H1 (cell line): Measurements from ENCODE around the gene LIN37. TPM values are rescaled to one million over a fixed set of nuclear protein-coding genes. Genes with fewer than 3 reads are reported as not detected.

Experiments used
- CTCF ChIA-PET: fragments of 300-600 bp; sonication (Branson Sonifier 250); formaldehyde crosslinking; loops from one replicate; lab custom pipeline; 2021; ENCODE audit not compliant: partially characterized antibody; lab: Charles Lee
- POLR2A ChIA-PET: fragments of 300-600 bp; sonication (Branson Sonifier 250); formaldehyde crosslinking; loops from one replicate; lab custom pipeline; 2021; ENCODE audit warnings: inconsistent platforms; ENCODE audit not compliant: partially characterized antibody; lab: Charles Lee
- DNase-seq, 2 experiments: peaks; one replicate each; pipeline versions ENCODE4 v3.0.0 to v3.0.0-alpha.2; 2010 to 2022; ENCODE audit warnings: low spot score in 2 of 2, low read depth in 1 of 2, mixed read lengths in 1 of 2
- FAIRE-seq: peaks from 2 replicates; lab custom pipeline; 2011; peaks lifted over from hg19 to GRCh38; lab: Jason Lieb, UNC
- H2AFZ ChIP-seq: 2 replicates; pipeline ENCODE4 v1.8.1; 2012; ENCODE audit warnings: low read length, inconsistent platforms
- H2AK5ac ChIP-seq: 2 replicates; pipeline ENCODE4 v1.6.1; 2013; ENCODE audit warnings: low read depth, low read length
- H2BK120ac ChIP-seq: replicated peaks from 2 replicates; pipeline ENCODE3; 2013; ENCODE audit warnings: low read depth, low read length, inconsistent platforms
- H2BK12ac ChIP-seq: 2 replicates; pipeline ENCODE4 v1.6.1; 2013; ENCODE audit warnings: low read depth, low read length
- H2BK15ac ChIP-seq: 2 replicates; pipeline ENCODE4 v1.6.1; 2013; ENCODE audit warnings: low read length
- H2BK20ac ChIP-seq: 2 replicates; pipeline ENCODE4 v1.6.1; 2013; ENCODE audit warnings: low read length
- H2BK5ac ChIP-seq: 2 replicates; pipeline ENCODE4 v1.6.1; 2013; ENCODE audit warnings: low read depth, low read length
- H3K14ac ChIP-seq: 2 replicates; pipeline ENCODE4 v1.6.1; 2013; ENCODE audit warnings: inconsistent platforms; ENCODE audit not compliant: insufficient read length
- H3K18ac ChIP-seq: 2 replicates; pipeline ENCODE4 v1.6.1; 2013; ENCODE audit warnings: low read length; ENCODE audit errors: extremely low read depth
- H3K23ac ChIP-seq: 2 replicates; pipeline ENCODE4 v1.6.1; 2013; ENCODE audit warnings: inconsistent platforms; ENCODE audit not compliant: insufficient read length
- H3K23me2 ChIP-seq: 2 replicates; pipeline ENCODE4 v1.6.1; 2013; ENCODE audit warnings: low read depth, low read length
- H3K27ac ChIP-seq: 2 replicates; pipeline ENCODE4 v1.6.1; 2011; ENCODE audit warnings: low read depth, low read length, inconsistent platforms
- H3K27me3 ChIP-seq, 4 experiments: replicated peaks in 1 of 4; 1 replicate in 1 of 4; 2 replicates in 3 of 4; pipeline versions ENCODE4 v1.6.1 to v1.8.1; 2011 to 2013; ENCODE audit warnings: low read length in 3 of 4, mild to moderate bottlenecking in 3 of 4, inconsistent platforms in 2 of 4, mixed read lengths in 2 of 4, moderate library complexity in 1 of 4; ENCODE audit not compliant: control insufficient read depth in 3 of 4, insufficient read depth in 3 of 4; ENCODE audit errors: extremely low read depth in 1 of 4
- H3K36me3 ChIP-seq, 4 experiments: 2 replicates each; pipeline versions ENCODE4 v1.6.1 to v1.8.1; 2011 to 2013; ENCODE audit warnings: mild to moderate bottlenecking in 4 of 4, low read length in 3 of 4, moderate library complexity in 2 of 4, control low read depth in 1 of 4, inconsistent platforms in 1 of 4; ENCODE audit not compliant: insufficient read depth in 4 of 4, control insufficient read depth in 2 of 4
- H3K4ac ChIP-seq: replicated peaks from 2 replicates; pipeline ENCODE3; 2013; ENCODE audit warnings: low read length, low read depth, mixed read lengths, inconsistent platforms; ENCODE audit not compliant: insufficient read length
- H3K4me1 ChIP-seq, 4 experiments: replicated peaks in 1 of 4; 1 replicate in 1 of 4; 2 replicates in 3 of 4; pipeline versions ENCODE4 v1.6.1 to v1.8.1; 2011 to 2013; ENCODE audit warnings: low read length in 3 of 4, inconsistent platforms in 2 of 4, mixed read lengths in 1 of 4; ENCODE audit not compliant: insufficient read depth in 4 of 4, control insufficient read depth in 3 of 4
- H3K4me2 ChIP-seq, 2 experiments: 2 replicates each; pipeline versions ENCODE4 v1.6.1 to v1.8.1; 2011 to 2013; ENCODE audit warnings: low read depth in 2 of 2, low read length in 2 of 2, control low read depth in 1 of 2, inconsistent platforms in 1 of 2, mild to moderate bottlenecking in 1 of 2; ENCODE audit not compliant: insufficient read depth in 1 of 2
- H3K4me3 ChIP-seq, 4 experiments: fragments of 200-600, 300-600 bp in 1 of 4; sonication (generic), shearing (Covaris generic), sonication (Bioruptor Twin) in 1 of 4; 2 replicates each; pipeline versions ENCODE4 v1.5.1 to v1.8.1; 2011 to 2016; ENCODE audit warnings: low read length in 4 of 4, low read depth in 3 of 4, control low read depth in 2 of 4, inconsistent platforms in 2 of 4, mild to moderate bottlenecking in 2 of 4, mixed read lengths in 1 of 4, moderate library complexity in 1 of 4; ENCODE audit not compliant: insufficient read depth in 2 of 4; ENCODE audit errors: extremely low read depth in 1 of 4
- H3K56ac ChIP-seq: replicated peaks from 2 replicates; pipeline ENCODE3; 2013; ENCODE audit warnings: low read depth, mild to moderate bottlenecking, mixed read lengths, low read length, inconsistent platforms; ENCODE audit not compliant: insufficient read length
- H3K79me1 ChIP-seq: 2 replicates; pipeline ENCODE4 v1.6.1; 2013; ENCODE audit warnings: low read depth, low read length, control low read depth
- H3K79me2 ChIP-seq, 2 experiments: 2 replicates each; pipeline versions ENCODE4 v1.6.1 to v1.8.1; 2012 to 2013; ENCODE audit warnings: low read length in 2 of 2, mild to moderate bottlenecking in 2 of 2, inconsistent platforms in 1 of 2; ENCODE audit not compliant: insufficient read depth in 2 of 2, control insufficient read depth in 1 of 2
- H3K9ac ChIP-seq, 4 experiments: replicated peaks in 1 of 4; 1 replicate in 1 of 4; 2 replicates in 3 of 4; pipeline versions ENCODE4 v1.6.1 to v1.8.1; 2011 to 2013; ENCODE audit warnings: low read depth in 3 of 4, low read length in 3 of 4, control low read depth in 2 of 4, mild to moderate bottlenecking in 2 of 4, moderate library complexity in 2 of 4, inconsistent platforms in 1 of 4; ENCODE audit errors: extremely low read depth in 1 of 4
- H3K9me3 ChIP-seq, 2 experiments: 2 replicates each; pipeline versions ENCODE4 v1.6.1 to v1.8.1; 2012 to 2013; ENCODE audit warnings: mild to moderate bottlenecking in 2 of 2, moderate library complexity in 2 of 2, control low read depth in 1 of 2, inconsistent platforms in 1 of 2, low read depth in 1 of 2, low read length in 1 of 2, mixed read lengths in 1 of 2; ENCODE audit not compliant: insufficient read depth in 2 of 2
- H4K20me1 ChIP-seq, 2 experiments: replicated peaks in 1 of 2; 2 replicates each; pipeline versions ENCODE3 to v1.8.1; 2011 to 2013; ENCODE audit warnings: inconsistent platforms in 2 of 2, low read length in 2 of 2, mild to moderate bottlenecking in 1 of 2; ENCODE audit not compliant: insufficient read depth in 2 of 2, control insufficient read depth in 1 of 2
- H4K5ac ChIP-seq: 2 replicates; pipeline ENCODE4 v1.6.1; 2013; ENCODE audit warnings: low read length, low read depth, mixed read lengths, inconsistent platforms; ENCODE audit not compliant: insufficient read length
- H4K8ac ChIP-seq: 2 replicates; pipeline ENCODE4 v1.8.0; 2013; ENCODE audit warnings: mild to moderate bottlenecking, moderate library complexity, low read length, inconsistent platforms; ENCODE audit not compliant: insufficient read depth; ENCODE audit errors: extremely low read depth
- H4K91ac ChIP-seq: replicated peaks from 2 replicates; pipeline ENCODE3; 2013; ENCODE audit warnings: low read length, mixed read lengths, inconsistent platforms; ENCODE audit not compliant: insufficient read length
- ASH2L ChIP-seq: fragments of 200-600, 300-600 bp; sonication (generic); IDR thresholded peaks from one replicate; pipeline ENCODE4 v1.7.1; 2017; ENCODE audit warnings: low read length
- BRCA1 ChIP-seq: IDR thresholded peaks from 2 replicates; pipeline ENCODE4 v1.6.1; 2012; ENCODE audit warnings: low read depth, low read length, improper control_type of control experiment
- CHD1 ChIP-seq: IDR thresholded peaks from 2 replicates; pipeline ENCODE4 v1.6.1; 2012; ENCODE audit warnings: low read depth, low read length, improper control_type of control experiment
- CHD2 ChIP-seq: IDR thresholded peaks from 2 replicates; pipeline ENCODE4 v1.6.1; 2012; ENCODE audit warnings: low read length, improper control_type of control experiment
- FOSL1 ChIP-seq: IDR thresholded peaks from 2 replicates; pipeline ENCODE4 v1.6.1; 2011; ENCODE audit warnings: mild to moderate bottlenecking, low read depth, low read length, moderate library complexity; ENCODE audit not compliant: insufficient read depth
- NRF1 ChIP-seq: IDR thresholded peaks from 2 replicates; pipeline ENCODE4 v1.6.1; 2011; ENCODE audit warnings: mild to moderate bottlenecking, low read depth, low read length, improper control_type of control experiment
- PHF8 ChIP-seq: fragments of 200-600 bp; sonication (generic); conservative IDR thresholded peaks from 2 replicates; pipeline ENCODE4 v1.7.1; 2012; ENCODE audit warnings: low read depth, mild to moderate bottlenecking, inconsistent platforms, low read length, moderate library complexity
- POLR2A ChIP-seq, 2 experiments: IDR thresholded peaks; 1 replicate in 1 of 2; 2 replicates in 1 of 2; pipeline ENCODE4 v1.6.1; 2011; ENCODE audit warnings: low read depth in 2 of 2, low read length in 2 of 2, mild to moderate bottlenecking in 2 of 2; ENCODE audit errors: control extremely low read depth in 1 of 2
- RBBP5 ChIP-seq: IDR thresholded peaks from 2 replicates; pipeline ENCODE4 v1.7.1; 2012; ENCODE audit warnings: low read depth, mild to moderate bottlenecking, inconsistent platforms, low read length, moderate library complexity, borderline replicate concordance
- SAP30 ChIP-seq: fragments of 300-600 bp; sonication (generic); IDR thresholded peaks from 2 replicates; pipeline ENCODE4 v1.7.1; 2012; ENCODE audit warnings: low read length, moderate library complexity, mild to moderate bottlenecking, inconsistent platforms; ENCODE audit not compliant: insufficient read depth, insufficient replicate concordance
- SP2 ChIP-seq: IDR thresholded peaks from 2 replicates; pipeline ENCODE4 v1.6.1; 2012; ENCODE audit warnings: mild to moderate bottlenecking, low read length, inconsistent platforms
- SP4 ChIP-seq: IDR thresholded peaks from 2 replicates; pipeline ENCODE4 v1.6.1; 2012; ENCODE audit warnings: low read length, inconsistent platforms
- YY1 ChIP-seq: IDR thresholded peaks from 2 replicates; pipeline ENCODE4 v1.6.1; 2011; ENCODE audit warnings: low read depth, mild to moderate bottlenecking, low read length
- WGBS, 2 experiments: shearing (Covaris generic) in 1 of 2; methylation state at CpG; one replicate each; pipeline versions ENCODE4 v1.1.6 to v1.1.7; 2013 to 2015; ENCODE audit warnings: low lambda C conversion rate in 2 of 2, mixed read lengths in 2 of 2, inconsistent platforms in 1 of 2, low coverage in 1 of 2, missing lambda C conversion rate in 1 of 2; ENCODE audit not compliant: insufficient replicate concordance in 2 of 2, insufficient coverage in 1 of 2, insufficient read length in 1 of 2; ENCODE audit errors: extremely low coverage in 1 of 2, missing lambda C conversion rate in 1 of 2; 5-methylcytosine and 5-hydroxymethylcytosine counted together
- polyA plus RNA-seq, 7 experiments: library from polyadenylated mRNA; depleted of rRNA in 3 of 7; stranded (reverse) in 5 of 7; unstranded in 2 of 7; fragments of >200 nt in 5 of 7; fragments of 200-250 nt in 2 of 7; gene quantifications; 1 replicate in 5 of 7; 2 replicates in 1 of 7; 4 replicates in 1 of 7; pipeline versions ENCODE4 v1.2.1 to v1.2.3, GENCODE V29; 2011 to 2013; ENCODE audit warnings: missing spikeins in 2 of 7, mixed read lengths in 2 of 7
- total RNA-seq: library from RNA; stranded (reverse); fragmentation: NEBNext Ultra II Directional; extraction: Animal tissue kit (Norgen Biotek cat#: 25700); gene quantifications from 2 replicates; pipeline ENCODE4 v1.2.1, GENCODE V29; 2021

Gene LIN37
- total and polyA plus RNA-seq, 2 of the 8 experiments (the other 6 are each of a cell fraction or from before 2014, with no cell fraction given) = 3.8 to 9.8 TPM

- Histone ChIP-seq H2AK5ac (no peak overlapping the region), H3K14ac (no peak overlapping the region), H3K9me3 (no peaks in the 10 kb centered on the region), H3K79me1 (peaks cover 4% of the 10 kb centered on the region), H3K23ac (no peak overlapping the region), H3K23me2 (peaks cover 16% of the 10 kb centered on the region; the same call in 1 of the 2 replicates), H3K4ac (no peak overlapping the region), H4K20me1 (peaks cover 0 to 4% of the 10 kb centered on the region in 2 experiments), H2BK120ac (no peak overlapping the region), H2BK20ac (no peak overlapping the region), H4K5ac (no peak overlapping the region), H3K56ac (no peak overlapping the region), H3K4me3 (no peak overlapping the region), H4K91ac (no peak overlapping the region), H2BK15ac (no peak overlapping the region), H3K4me2 (peak overlapping the region in 1 of 2 experiments; percentile 98; a peak in 1 of 4 replicates), H3K9ac (no peak overlapping the region), H2AFZ (no peak overlapping the region), H3K18ac (no peak overlapping the region; the same call in 1 of the 2 replicates), H2BK12ac (no peak overlapping the region), H4K8ac (no peak overlapping the region), H3K36me3 (no peaks in the 10 kb centered on the region), H3K4me1 (peaks cover 0 to 18% (median 11%) of the 10 kb centered on the region in 4 experiments; a peak in 5 of 7 replicates), H2BK5ac (no peak overlapping the region), H3K79me2 (peaks cover 0 to 6% of the 10 kb centered on the region in 2 experiments; a peak in 2 of 4 replicates), H3K27me3 (peaks cover 0 to 17% (median 11%) of the 10 kb centered on the region in 4 experiments; a peak in 5 of 7 replicates), H3K27ac (no peak overlapping the region)
- FAIRE-seq (no peak), DNase-seq (no peak)
- 88% methylated on average over 11 of the region's 13 CpGs; no CpG with 5 or more reads in 1 of the 2 experiments for WGBS, 2 experiments
- CTCF ChIA-PET = interaction anchor here (0.6 to 1.3 kb wide), 2 partner anchors 14 to 245 kb away, joined by 3 to 4 read pairs; no protein-coding TSS in a partner anchor
- POLR2A ChIA-PET = interaction anchor here (1.4 kb wide), 1 partner anchor 14 kb away, joined by 3 read pairs; no protein-coding TSS in a partner anchor
- TF ChIP-seq YY1 = no peak
- no peak for TF ChIP-seq PHF8
- TF ChIP-seq RBBP5 = no peak
- no peak for TF ChIP-seq CHD2
- no peak for TF ChIP-seq SAP30
- no peak for TF ChIP-seq SP2
- no peak for TF ChIP-seq NRF1
- TF ChIP-seq SP4 = no peak
- no peak for TF ChIP-seq POLR2A (IDR thresholded peaks at IDR 0.05; ENCODE audit: control extremely low read depth in 1 of 2, low read depth in 2 of 2, low read length in 2 of 2)
- no peak for TF ChIP-seq FOSL1
- TF ChIP-seq ASH2L = no peak
- TF ChIP-seq BRCA1 = no peak
- no peak for TF ChIP-seq CHD1
These were observed 6.2 kb downstream of the LIN37 start for GRCh38 chr19:35754370-35755130.
